GM21367 (cell line): ENCODE measurements around the gene SORCS2.

ENCODE experiments used
- ATAC-seq: cut with Tn5 transposase; IDR thresholded peaks from one replicate; pipeline ENCODE4 v1.9.1; 2021; ENCODE audit not compliant: unreplicated experiment

Gene SORCS2

DNA sequence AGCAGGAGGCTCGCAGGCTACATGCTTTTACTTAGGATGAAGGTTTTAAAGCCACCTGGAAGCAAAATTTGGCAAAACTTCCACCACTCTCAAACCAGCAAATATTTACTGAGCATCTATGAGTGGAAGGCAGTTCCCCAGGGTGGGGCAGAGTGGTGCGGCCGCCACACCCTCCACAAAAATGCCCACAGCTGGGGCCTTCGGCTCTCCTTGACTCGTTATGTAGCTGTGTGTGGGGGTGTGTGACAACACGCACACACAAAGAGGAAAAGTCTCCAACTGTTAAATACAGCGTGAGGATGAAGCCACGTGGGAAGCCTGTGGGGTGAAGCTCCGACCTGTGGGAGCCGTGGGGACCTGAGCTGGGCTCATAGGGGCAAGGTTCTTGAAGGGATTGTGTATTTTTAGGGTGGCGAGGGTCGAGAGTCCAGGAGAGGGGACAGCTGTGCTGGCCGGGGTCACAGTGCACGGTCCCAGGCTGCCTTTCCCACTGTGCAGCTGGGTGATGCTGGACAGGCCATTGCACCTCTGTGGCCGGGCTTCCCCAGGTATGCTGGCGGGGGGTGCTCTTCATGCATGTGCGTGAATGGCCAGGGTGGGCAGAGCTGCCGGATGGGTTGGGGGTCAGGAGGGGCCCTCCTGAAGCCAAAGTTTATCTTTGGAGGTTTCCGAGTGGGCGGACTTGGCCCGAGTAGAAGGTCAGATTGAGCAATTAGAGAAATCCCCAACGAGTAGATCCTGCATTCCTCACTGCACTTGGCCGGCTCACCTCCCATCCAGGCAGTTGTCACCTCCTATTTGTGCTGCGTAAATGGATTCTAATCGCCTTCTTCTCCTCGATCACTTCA, 25.4 kb downstream of the SORCS2 start:
- no peak for ATAC-seq

DNA sequence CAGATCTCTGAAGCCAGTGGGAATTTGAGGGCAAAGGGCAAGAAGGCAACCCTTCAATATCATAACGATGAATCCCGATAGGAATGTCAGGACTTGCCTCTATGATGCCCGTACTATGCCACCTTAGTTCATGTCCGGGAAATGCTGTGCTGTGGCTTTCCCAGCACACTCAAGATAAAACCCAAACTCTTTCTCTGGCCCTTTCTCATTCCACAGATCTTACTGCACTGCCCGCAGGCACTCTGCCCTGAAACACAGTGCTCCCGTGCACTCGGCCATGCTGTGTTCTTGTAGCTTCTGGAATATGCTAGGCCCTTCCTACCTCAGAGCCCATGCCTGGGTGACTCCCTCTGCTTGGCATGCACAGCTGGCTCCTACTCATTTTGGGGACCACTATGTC, 26.3 kb downstream of the SORCS2 start:
- ATAC-seq = no peak

DNA sequence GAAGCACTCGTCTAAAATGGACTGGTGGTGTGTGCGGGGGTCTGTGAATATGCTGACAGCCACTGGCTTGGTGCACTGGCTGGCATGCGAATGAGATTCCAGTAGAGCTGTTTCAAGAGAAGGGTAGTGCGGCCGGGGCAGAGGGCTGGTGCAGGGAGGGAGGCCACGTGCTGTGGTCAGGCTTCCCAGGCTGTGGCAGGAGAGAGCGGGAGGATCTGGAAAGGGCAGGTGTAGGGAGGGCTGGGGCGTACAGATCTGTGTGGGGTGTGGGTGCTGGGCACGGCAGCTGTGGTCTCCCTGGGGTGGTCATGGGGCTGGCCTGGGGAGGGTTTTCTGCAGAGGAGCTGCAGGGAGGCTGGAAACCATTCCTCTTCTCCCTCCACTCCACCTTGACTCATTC, 30.2 kb downstream of the SORCS2 start:
- ATAC-seq = no peak

DNA sequence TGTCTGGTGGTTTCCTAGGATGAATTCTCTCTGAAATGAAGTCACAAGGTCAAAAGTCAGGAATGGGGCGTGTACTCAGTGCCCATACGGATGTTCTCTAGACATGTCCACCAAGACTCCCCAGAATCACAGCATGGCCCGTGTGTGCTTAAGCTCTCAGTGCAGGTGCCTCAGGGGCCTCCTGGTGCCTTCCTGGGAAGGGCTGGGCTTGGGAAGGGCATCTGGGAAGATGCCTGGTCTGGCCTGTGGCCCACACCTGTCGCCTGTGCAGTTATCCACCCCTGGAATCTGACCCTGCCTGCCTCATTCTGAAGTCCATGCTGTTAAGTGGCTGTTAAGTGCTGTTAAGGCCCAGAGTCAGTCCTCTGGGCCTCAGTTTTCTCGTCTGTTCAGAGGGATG, 31.2 kb downstream of the SORCS2 start:
- no peak for ATAC-seq

GRCh38 chr4:7224001-7224400, 31.7 kb downstream of the SORCS2 start:
- ATAC-seq = no peak

- ATAC-seq = no peak
These were observed 32.7 kb downstream of the SORCS2 start for GRCh38 chr4:7224878-7225533.

DNA sequence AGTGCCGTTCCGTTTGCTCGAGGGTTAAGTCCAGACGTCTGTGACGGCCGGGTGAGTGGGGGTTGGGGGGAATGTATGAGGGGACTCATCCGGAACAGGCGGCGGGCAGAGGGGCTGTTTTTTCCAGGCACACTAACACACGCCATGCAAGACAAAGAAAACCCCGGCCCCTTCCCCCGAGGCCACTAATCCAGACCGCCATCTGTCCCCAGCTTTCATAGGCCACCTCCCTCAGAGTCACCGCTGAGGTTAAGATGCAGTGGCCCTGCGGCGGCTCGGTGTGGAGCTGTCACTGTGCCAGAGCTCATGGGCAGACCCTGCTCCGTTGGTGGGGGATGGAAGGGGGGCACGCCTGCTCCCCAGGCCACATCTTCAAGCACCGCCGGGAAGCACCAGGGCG, 34.1 kb downstream of the SORCS2 start:
- no peak for ATAC-seq

- no peak for ATAC-seq
These were observed 34.7 kb downstream of the SORCS2 start for GRCh38 chr4:7227008-7227407.

DNA sequence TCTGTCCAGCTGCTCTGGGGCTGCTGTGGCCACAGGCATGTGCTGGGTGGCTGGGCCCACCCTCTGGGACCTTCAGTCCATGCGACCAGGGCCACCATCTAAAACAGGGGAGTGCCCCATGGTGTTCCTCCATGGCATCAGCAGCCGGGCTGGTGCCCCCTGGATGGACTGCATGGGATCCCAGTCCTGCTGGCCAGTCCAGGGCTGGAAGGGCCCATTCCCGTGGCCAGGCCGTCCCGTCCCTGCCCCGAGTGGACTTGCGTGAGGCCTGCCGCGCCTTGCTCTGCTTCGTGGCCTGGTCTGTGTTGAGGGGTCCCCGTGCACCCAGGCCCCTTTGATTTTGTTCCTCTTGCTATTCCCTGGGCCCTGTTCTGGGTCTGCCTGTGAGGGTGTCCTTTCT, 36.4 kb downstream of the SORCS2 start:
- no peak for ATAC-seq

DNA sequence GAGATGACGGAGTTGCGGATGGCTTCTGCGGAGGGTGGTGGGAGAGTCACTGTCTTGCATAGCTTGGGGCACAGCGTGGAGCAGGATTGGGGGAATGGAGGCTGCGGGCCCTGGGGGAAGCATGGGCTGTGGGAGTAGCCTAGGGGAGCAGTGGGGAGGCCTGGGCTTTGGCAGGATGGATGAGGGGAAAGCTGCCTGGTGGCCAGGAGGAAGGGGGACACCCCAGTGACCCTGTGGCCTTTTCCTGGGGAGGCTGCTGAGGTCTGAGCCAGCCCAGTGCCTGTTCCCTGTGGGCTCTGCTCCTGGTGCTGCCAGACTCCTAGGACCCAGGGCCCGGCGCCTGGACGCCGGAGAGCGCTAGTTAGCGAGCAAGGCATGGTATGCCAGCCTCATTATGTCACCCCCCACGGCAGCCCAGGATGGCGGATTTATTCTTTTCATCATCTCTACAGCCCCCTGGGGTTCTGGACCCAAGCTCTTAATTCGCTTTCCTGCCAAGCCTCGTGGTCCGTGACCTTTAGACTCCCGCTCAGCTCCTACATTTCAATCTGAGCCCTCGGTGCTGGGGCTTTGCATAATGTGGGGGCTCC, 39.8 kb downstream of the SORCS2 start:
- ATAC-seq = no peak

- no peak for ATAC-seq
These were observed 40.8 kb downstream of the SORCS2 start for GRCh38 chr4:7233006-7233580.

- ATAC-seq = no peak
These were observed 41.3 kb downstream of the SORCS2 start for GRCh38 chr4:7233601-7234000.

GRCh38 chr4:7234355-7235029, 42.2 kb downstream of the SORCS2 start:
- ATAC-seq = no peak

GRCh38 chr4:7235030-7235380, 42.7 kb downstream of the SORCS2 start:
- ATAC-seq = no peak

DNA sequence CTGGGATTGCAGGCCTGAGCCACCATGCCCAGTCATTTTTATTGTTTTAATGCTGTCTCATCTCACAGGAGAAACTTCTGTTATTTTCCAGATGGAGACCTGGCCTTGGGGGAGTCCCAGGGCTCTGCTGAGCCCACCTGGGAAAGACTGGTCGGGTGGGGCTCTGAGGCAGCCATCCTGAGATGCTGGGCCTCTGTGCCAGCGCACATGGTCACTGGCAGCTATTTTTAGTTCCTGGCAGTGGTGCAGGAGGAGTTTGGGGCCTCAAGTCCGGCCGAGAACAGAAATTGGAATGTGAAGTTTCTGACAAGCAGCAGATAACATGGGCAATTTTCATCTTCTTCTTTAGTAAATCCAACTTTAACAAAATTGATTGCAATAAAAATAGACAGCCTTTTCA, 44.5 kb downstream of the SORCS2 start:
- ATAC-seq = no peak

DNA sequence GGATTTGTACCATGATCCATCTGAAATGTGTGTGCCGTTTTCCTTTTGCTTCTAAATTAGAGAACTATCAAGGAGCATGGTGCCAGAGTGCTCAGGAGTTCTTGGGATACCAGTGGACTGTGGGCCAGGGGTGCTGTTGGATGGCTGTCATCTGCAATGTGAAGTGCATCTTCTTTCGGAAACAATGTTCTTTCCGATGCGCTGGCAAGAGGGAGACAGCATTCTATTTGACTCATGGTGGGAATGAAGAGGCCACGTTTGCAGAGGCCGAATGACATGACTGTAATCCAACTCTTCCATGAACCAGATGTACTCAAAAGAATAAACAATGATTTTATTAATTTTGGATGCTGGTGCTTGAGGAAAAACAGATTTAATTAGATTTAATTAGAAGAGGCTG, 45.5 kb downstream of the SORCS2 start:
- no peak for ATAC-seq

- no peak for ATAC-seq
These were observed 46.1 kb downstream of the SORCS2 start for GRCh38 chr4:7238300-7238960.

GRCh38 chr4:7239101-7239820, 46.9 kb downstream of the SORCS2 start:
- no peak for ATAC-seq

GRCh38 chr4:7239844-7240243, 47.5 kb downstream of the SORCS2 start:
- no peak for ATAC-seq

DNA sequence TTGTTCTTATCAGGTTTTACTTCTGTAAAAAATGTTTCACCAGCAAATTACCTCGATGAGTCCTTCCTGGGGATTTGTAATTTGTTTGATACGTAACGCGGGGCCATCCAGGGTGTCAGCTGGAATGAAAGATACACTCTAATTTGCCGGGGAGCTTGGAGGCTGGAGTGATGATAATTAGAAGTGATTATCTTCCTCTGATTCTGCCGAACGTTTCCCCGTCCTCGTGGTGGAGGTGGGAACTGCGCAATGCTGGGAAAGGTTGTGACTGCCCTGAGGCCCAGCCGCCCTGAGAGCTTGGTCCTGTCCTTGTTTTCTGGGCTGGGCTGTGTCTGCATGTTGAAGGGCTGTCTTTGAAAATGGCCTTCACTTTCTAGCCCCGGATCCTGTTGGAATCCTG, 48.0 kb downstream of the SORCS2 start:
- no peak for ATAC-seq
